HepG2 (cell line): Measurements from ENCODE around the gene CSF3R. TPM values are rescaled to one million over a fixed set of nuclear protein-coding genes. Genes with fewer than 3 reads are reported as not detected.

Experiments
- FOXA3 ChIP-seq: IDR thresholded peaks from 2 replicates; pipeline ENCODE4 v1.6.1; 2016; ENCODE audit warnings: missing genetic modification reagents, missing compliant biosample characterization
- FOXP4 ChIP-seq: sonication (generic); formaldehyde crosslinking; IDR thresholded peaks from 2 replicates; pipeline ENCODE4 v1.4.0; 2020; ENCODE audit warnings: missing genetic modification reagents
- GABPB1 ChIP-seq: IDR thresholded peaks from 2 replicates; pipeline ENCODE4 v1.6.1; 2016; ENCODE audit warnings: mild to moderate bottlenecking, missing genetic modification reagents, moderate library complexity, missing compliant biosample characterization
- IRX3 ChIP-seq: sonication (generic); formaldehyde crosslinking; IDR thresholded peaks from 2 replicates; pipeline ENCODE4 v1.8.1; 2023; ENCODE audit warnings: mild to moderate bottlenecking, low read depth, missing genetic modification reagents, borderline replicate concordance
- JUNB ChIP-seq: sonication (generic); formaldehyde crosslinking; IDR thresholded peaks from 2 replicates; pipeline ENCODE4 v1.8.0; 2022; ENCODE audit warnings: missing genetic modification reagents, mild to moderate bottlenecking, borderline replicate concordance
- KAT8 ChIP-seq: IDR thresholded peaks from 2 replicates; pipeline ENCODE4 v1.6.1; 2016; ENCODE audit warnings: missing genetic modification reagents, missing compliant biosample characterization
- MAZ ChIP-seq, 2 experiments: sonication (generic) in 1 of 2; formaldehyde crosslinking in 1 of 2; IDR thresholded peaks; 2 replicates each; pipeline versions ENCODE4 v1.5.0 to v1.6.1; 2012 to 2020; ENCODE audit warnings: low read depth in 2 of 2, mild to moderate bottlenecking in 2 of 2, borderline replicate concordance in 1 of 2, improper control_type of control experiment in 1 of 2, low read length in 1 of 2, missing genetic modification reagents in 1 of 2, moderate library complexity in 1 of 2
- MED13 ChIP-seq: sonication (generic); formaldehyde crosslinking; IDR thresholded peaks from 2 replicates; pipeline ENCODE4 v1.5.0; 2020; ENCODE audit warnings: missing genetic modification reagents
- MIER3 ChIP-seq: IDR thresholded peaks from 2 replicates; pipeline ENCODE4 v1.6.1; 2016; ENCODE audit warnings: missing compliant biosample characterization, borderline replicate concordance
- MLX ChIP-seq: IDR thresholded peaks from 2 replicates; pipeline ENCODE4 v1.6.1; 2016
- MTF1 ChIP-seq: sonication (generic); formaldehyde crosslinking; IDR thresholded peaks from 2 replicates; pipeline ENCODE4 v1.5.0; 2020; ENCODE audit warnings: missing genetic modification reagents
- NFE2 ChIP-seq: sonication (generic); formaldehyde crosslinking; IDR thresholded peaks from 2 replicates; pipeline ENCODE4 v1.4.0; 2020; ENCODE audit warnings: missing genetic modification reagents
- NFKB2 ChIP-seq: sonication (generic); formaldehyde crosslinking; IDR thresholded peaks from 2 replicates; pipeline ENCODE4 v1.4.0; 2020; ENCODE audit warnings: missing genetic modification reagents, borderline replicate concordance
- PHF21A ChIP-seq: sonication (generic); formaldehyde crosslinking; IDR thresholded peaks from 2 replicates; pipeline ENCODE4 v1.5.0; 2020; ENCODE audit warnings: mild to moderate bottlenecking, missing genetic modification reagents
- POLR2AphosphoS5 ChIP-seq: IDR thresholded peaks from 2 replicates; pipeline ENCODE4 v1.6.1; 2012; ENCODE audit warnings: low read depth, low read length
- RBAK ChIP-seq: sonication (generic); formaldehyde crosslinking; IDR thresholded peaks from 2 replicates; pipeline ENCODE4 v1.5.1; 2020; ENCODE audit warnings: mild to moderate bottlenecking, missing genetic modification reagents
- ZBTB38 ChIP-seq: sonication (generic); formaldehyde crosslinking; IDR thresholded peaks from 2 replicates; pipeline ENCODE4 v1.5.1; 2020; ENCODE audit warnings: mild to moderate bottlenecking, missing genetic modification reagents
- ZBTB7B ChIP-seq: sonication (generic); formaldehyde crosslinking; IDR thresholded peaks from 2 replicates; pipeline ENCODE4 v1.4.0; 2020; ENCODE audit warnings: missing genetic modification reagents
- ZBTB8A ChIP-seq: sonication (generic); formaldehyde crosslinking; IDR thresholded peaks from 2 replicates; pipeline ENCODE4 v1.4.0; 2020; ENCODE audit warnings: mild to moderate bottlenecking, low read depth, missing genetic modification reagents, borderline replicate concordance
- ZFP36 ChIP-seq: fragments of 150-350 bp; IDR thresholded peaks from 2 replicates; pipeline ENCODE4 v1.6.1; 2018; ENCODE audit warnings: borderline replicate concordance, low read length, low read depth; ENCODE audit not compliant: partially characterized antibody
- ZFP90 ChIP-seq: sonication (generic); formaldehyde crosslinking; IDR thresholded peaks from 2 replicates; pipeline ENCODE4 v1.8.0; 2022; ENCODE audit warnings: missing genetic modification reagents, mild to moderate bottlenecking, inconsistent platforms, borderline replicate concordance
- ZFY ChIP-seq: sonication (generic); formaldehyde crosslinking; IDR thresholded peaks from 2 replicates; pipeline ENCODE4 v1.4.0; 2020; ENCODE audit warnings: missing genetic modification reagents
- ZMYM4 ChIP-seq: sonication (generic); formaldehyde crosslinking; IDR thresholded peaks from 2 replicates; pipeline ENCODE4 v1.8.1; 2023; ENCODE audit warnings: mild to moderate bottlenecking, missing genetic modification reagents
- ZNF431 ChIP-seq: sonication (generic); formaldehyde crosslinking; IDR thresholded peaks from 2 replicates; pipeline ENCODE4 v1.9.0; 2022; ENCODE audit warnings: missing genetic modification reagents, low read depth, mild to moderate bottlenecking, borderline replicate concordance
- ZNF546 ChIP-seq: sonication (generic); formaldehyde crosslinking; conservative IDR thresholded peaks from 2 replicates; pipeline ENCODE4 v1.8.1; 2023; ENCODE audit warnings: mild to moderate bottlenecking, missing genetic modification reagents
- ZNF557 ChIP-seq: sonication (generic); formaldehyde crosslinking; IDR thresholded peaks from 2 replicates; pipeline ENCODE4 v1.4.0; 2020; ENCODE audit warnings: missing genetic modification reagents
- ZNF713 ChIP-seq: sonication (generic); formaldehyde crosslinking; IDR thresholded peaks from 2 replicates; pipeline ENCODE4 v1.4.0; 2020; ENCODE audit warnings: mild to moderate bottlenecking, missing genetic modification reagents
- ZNF776 ChIP-seq: sonication (generic); formaldehyde crosslinking; IDR thresholded peaks from 2 replicates; pipeline ENCODE4 v1.4.0; 2020; ENCODE audit warnings: mild to moderate bottlenecking, missing genetic modification reagents
- ZSCAN31 ChIP-seq: sonication (generic); formaldehyde crosslinking; IDR thresholded peaks from 2 replicates; pipeline ENCODE4 v1.5.0; 2020; ENCODE audit warnings: low read depth, mild to moderate bottlenecking, missing genetic modification reagents
- polyA plus RNA-seq, 8 experiments: library from polyadenylated mRNA; depleted of rRNA in 3 of 8; stranded (reverse) in 7 of 8; unstranded in 1 of 8; fragments of >200 nt; fragmentation: Illumina TruSeq in 4 of 8; extraction: Trizol in 4 of 8; gene quantifications; 2 replicates each; pipeline versions ENCODE4 v1.2.1 to v1.2.3, GENCODE V29; 2011 to 2016; ENCODE audit warnings: low read depth in 4 of 8, missing spikeins in 1 of 8, mixed read lengths in 1 of 8; ENCODE audit not compliant: insufficient read depth in 1 of 8
- total RNA-seq, 5 experiments: library from RNA; depleted of rRNA; stranded (reverse); fragments of >200 nt; fragmentation: Illumina TruSeq; extraction: Trizol; gene quantifications; 2 replicates each; pipeline ENCODE4 v1.2.3, GENCODE V29; 2016; ENCODE audit warnings: low read depth in 1 of 5

Gene CSF3R
- total and polyA plus RNA-seq, 2 of the 13 experiments (the other 11 are each of a cell fraction or from before 2014, with no cell fraction given): 11.9 to 28.8 TPM

GRCh38 chr1:36486439-36487335 lies 4.0 kb upstream of the CSF3R start (continued):
- TF ChIP-seq FOXP4 (CRISPR knock-in tag) (peak; percentile 100), RBAK (peak; percentile 73; the same call in 1 of the 2 replicates), NFE2 (CRISPR knock-in tag) (no peak), IRX3 (CRISPR knock-in tag) (peak; percentile 45; the same call in 1 of the 2 replicates), KAT8 (CRISPR knock-in tag) (peak; percentile 88), ZNF546 (0 out of 2 replicates have a peak, but pooled peaks have one; percentile 27), MED13 (CRISPR knock-in tag) (peak; percentile 93), ZFY (CRISPR knock-in tag) (peak; percentile 75), MLX (peak; percentile 81; the same call in 1 of the 2 replicates), ZNF713 (CRISPR knock-in tag) (peak; percentile 92), POLR2AphosphoS5 (peak; percentile 84), NFKB2 (CRISPR knock-in tag) (peak; percentile 94), ZFP90 (CRISPR knock-in tag) (peak; percentile 94), MTF1 (CRISPR knock-in tag) (0 out of 2 replicates have a peak, but pooled peaks have one; percentile 28), ZSCAN31 (peak; percentile 81; the same call in 1 of the 2 replicates), ZNF557 (peak; percentile 90; the same call in 1 of the 2 replicates), ZMYM4 (CRISPR knock-in tag) (peak; percentile 84), GABPB1 (peak; percentile 92), ZBTB8A (CRISPR knock-in tag) (peak; percentile 36; the same call in 1 of the 2 replicates), PHF21A (CRISPR knock-in tag) (peak; percentile 99), ZNF776 (CRISPR knock-in tag) (peak; percentile 70; the same call in 1 of the 2 replicates), ZBTB38 (no peak; the same call in 1 of the 2 replicates), JUNB (no peak), ZBTB7B (peak; percentile 100), ZNF431 (CRISPR knock-in tag) (peak; percentile 74; the same call in 1 of the 2 replicates), MAZ (IDR thresholded peaks at IDR 0.05; ENCODE audit: borderline replicate concordance, low read depth, low read length) (peak; percentile 69), MAZ (CRISPR knock-in tag; IDR thresholded peaks at IDR 0.05; ENCODE audit: low read depth) (peak; percentile 86), FOXA3 (CRISPR knock-in tag) (peak; percentile 98), MIER3 (CRISPR knock-in tag) (peak; percentile 97), ZFP36 (no peak)
